H1 (cell line): Measurements from ENCODE around the gene GUCY1A2. TPM values are rescaled to one million over a fixed set of nuclear protein-coding genes. Genes with fewer than 3 reads are reported as not detected.

Experiments used
- ASH2L ChIP-seq: fragments of 200-600, 300-600 bp; sonication (generic); IDR thresholded peaks from one replicate; pipeline ENCODE4 v1.7.1; 2017; ENCODE audit warnings: low read length
- CHD7 ChIP-seq: fragments of 300-600 bp; sonication (generic); IDR thresholded peaks from 2 replicates; pipeline ENCODE4 v1.7.1; 2012; ENCODE audit warnings: low read length, moderate library complexity, mild to moderate bottlenecking, inconsistent platforms; ENCODE audit not compliant: insufficient replicate concordance
- HDAC6 ChIP-seq: IDR thresholded peaks from one replicate; pipeline ENCODE4 v1.7.1; 2012; ENCODE audit warnings: low read depth, mild to moderate bottlenecking, inconsistent platforms, low read length, moderate library complexity
- JUN ChIP-seq: IDR thresholded peaks from 2 replicates; pipeline ENCODE4 v1.6.1; 2011; ENCODE audit warnings: low read depth, mild to moderate bottlenecking, improper control_type of control experiment, low read length
- JUND ChIP-seq: IDR thresholded peaks from 2 replicates; pipeline ENCODE4 v1.6.1; 2011; ENCODE audit warnings: mild to moderate bottlenecking, improper control_type of control experiment, low read length
- POLR2AphosphoS5 ChIP-seq: IDR thresholded peaks from 2 replicates; pipeline ENCODE4 v1.6.1; 2011; ENCODE audit warnings: low read depth, low read length
- SRF ChIP-seq: IDR thresholded peaks from 2 replicates; pipeline ENCODE4 v1.6.1; 2011; ENCODE audit warnings: mild to moderate bottlenecking, low read depth, low read length, moderate library complexity
- TBP ChIP-seq: IDR thresholded peaks from 2 replicates; pipeline ENCODE4 v1.6.1; 2011; ENCODE audit warnings: low read depth, low read length, improper control_type of control experiment
- polyA plus RNA-seq, 7 experiments: library from polyadenylated mRNA; depleted of rRNA in 3 of 7; stranded (reverse) in 5 of 7; unstranded in 2 of 7; fragments of >200 nt in 5 of 7; fragments of 200-250 nt in 2 of 7; gene quantifications; 1 replicate in 5 of 7; 2 replicates in 1 of 7; 4 replicates in 1 of 7; pipeline versions ENCODE4 v1.2.1 to v1.2.3, GENCODE V29; 2011 to 2013; ENCODE audit warnings: missing spikeins in 2 of 7, mixed read lengths in 2 of 7
- total RNA-seq: library from RNA; stranded (reverse); fragmentation: NEBNext Ultra II Directional; extraction: Animal tissue kit (Norgen Biotek cat#: 25700); gene quantifications from 2 replicates; pipeline ENCODE4 v1.2.1, GENCODE V29; 2021

Gene GUCY1A2
- total and polyA plus RNA-seq, 2 of the 8 experiments (the other 6 are each of a cell fraction or from before 2014, with no cell fraction given), result 0.11 to 1.9 TPM

DNA sequence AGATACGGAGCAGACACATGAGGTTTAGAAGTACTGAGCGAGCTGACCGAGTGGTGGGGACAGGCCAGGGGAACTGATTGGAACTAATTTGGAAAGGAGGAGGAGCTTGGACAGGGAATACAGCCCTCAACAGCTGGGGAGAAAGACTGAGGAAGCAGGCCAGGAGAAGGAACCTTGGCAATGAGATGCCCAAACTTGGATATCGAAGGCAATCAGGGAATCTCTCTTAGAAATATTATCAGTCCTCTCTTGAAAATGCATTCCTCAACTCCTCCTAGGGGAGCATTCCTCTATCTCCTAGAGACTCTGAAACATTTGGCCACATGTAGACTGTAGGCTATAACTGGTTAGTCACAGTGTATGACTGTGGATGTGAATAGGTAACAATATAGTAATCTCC lies 284.6 kb downstream of the GUCY1A2 start (continued):
- TF ChIP-seq CHD7, result no peak
- TF ChIP-seq HDAC6, result no peak
- no peak for TF ChIP-seq JUN
- no peak for TF ChIP-seq SRF
- no peak for TF ChIP-seq ASH2L
- TF ChIP-seq JUND, result no peak
- no peak for TF ChIP-seq POLR2AphosphoS5
- no peak for TF ChIP-seq TBP
